Measurements from ENCODE around the gene ARID5A.

The ARID5A gene

GRCh38 chr2:96528006-96528699 lies 8.4 kb upstream of the ARID5A start:
- DNase-seq, result peak; percentile 32

GRCh38 chr2:96528700-96529375 lies 7.7 kb upstream of the ARID5A start:
- no peak for DNase-seq

DNA sequence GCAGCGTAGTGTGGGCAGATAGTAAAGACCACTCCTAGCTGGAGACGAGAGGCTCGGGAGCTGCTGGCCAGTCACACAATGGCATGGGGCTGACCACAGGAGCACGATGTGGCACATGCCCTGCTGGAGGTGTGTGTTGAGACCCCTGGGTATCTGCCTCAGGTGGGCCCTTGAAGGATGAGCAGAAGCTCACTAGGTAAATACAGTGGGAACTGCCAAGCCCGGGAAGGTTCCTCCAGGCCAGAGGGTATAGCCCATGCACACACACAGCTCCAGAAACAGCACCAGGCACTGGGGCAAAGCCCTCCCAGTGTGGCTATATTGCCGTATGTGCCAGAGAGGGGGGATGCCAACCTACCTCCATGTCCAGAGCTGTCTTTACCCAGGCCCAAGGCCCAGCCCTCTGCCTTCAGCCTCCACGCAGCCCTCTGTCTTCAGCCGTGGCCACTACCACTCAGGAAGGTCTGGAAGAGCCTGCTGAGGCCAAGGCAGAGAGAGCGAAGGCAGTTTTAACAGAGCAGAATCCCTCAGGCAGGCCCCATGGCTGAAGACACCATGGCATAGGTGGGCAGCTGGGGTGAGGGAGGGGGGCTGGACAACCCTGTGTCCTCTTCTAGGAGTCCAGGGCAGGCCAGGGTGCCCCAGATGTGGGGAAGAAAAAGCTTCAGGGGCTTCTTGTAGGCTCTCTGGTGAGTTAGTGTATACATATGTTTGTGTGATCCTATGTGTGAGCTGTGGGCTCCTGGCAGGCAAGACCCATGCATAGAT lies 7.0 kb upstream of the ARID5A start:
- DNase-seq, result no peak

DNA sequence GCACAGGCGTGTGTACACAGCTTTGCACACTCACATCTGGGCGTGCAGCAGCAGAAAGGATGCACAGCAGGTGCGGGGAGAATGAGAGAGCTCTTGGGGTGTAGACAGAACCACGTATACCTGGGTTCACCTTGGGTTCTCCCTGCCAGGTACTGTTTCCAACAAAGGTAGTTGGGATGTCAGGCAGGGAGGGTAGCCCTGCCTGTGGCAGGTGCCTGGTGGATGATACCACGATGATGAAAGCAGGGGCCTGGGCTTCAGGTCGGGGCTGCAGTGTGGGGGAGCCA lies 6.5 kb upstream of the ARID5A start:
- DNase-seq, result no peak

- DNase-seq, result no peak
Measured at GRCh38 chr2:96530474-96531357, 5.8 kb upstream of the ARID5A start.

DNA sequence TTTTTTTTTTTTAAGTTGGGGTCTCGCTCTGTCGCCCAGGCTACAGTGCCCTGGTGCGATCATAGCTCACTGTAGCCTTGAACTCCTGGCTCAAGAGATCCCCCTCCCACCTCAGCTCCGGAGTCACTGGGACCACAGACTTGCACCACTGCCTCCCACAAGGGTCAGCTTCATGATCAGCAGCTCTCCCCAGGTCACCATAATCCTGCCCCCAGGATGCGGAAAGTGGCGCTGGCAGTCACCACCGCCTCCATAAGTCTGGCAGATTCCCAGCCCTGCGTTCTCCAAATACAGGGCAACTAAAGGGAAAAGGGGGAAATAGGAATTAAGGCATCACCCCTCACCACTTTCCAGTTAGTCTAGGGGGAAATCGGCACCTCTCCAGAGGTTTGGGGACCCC lies 5.2 kb upstream of the ARID5A start:
- DNase-seq, result no peak

DNA sequence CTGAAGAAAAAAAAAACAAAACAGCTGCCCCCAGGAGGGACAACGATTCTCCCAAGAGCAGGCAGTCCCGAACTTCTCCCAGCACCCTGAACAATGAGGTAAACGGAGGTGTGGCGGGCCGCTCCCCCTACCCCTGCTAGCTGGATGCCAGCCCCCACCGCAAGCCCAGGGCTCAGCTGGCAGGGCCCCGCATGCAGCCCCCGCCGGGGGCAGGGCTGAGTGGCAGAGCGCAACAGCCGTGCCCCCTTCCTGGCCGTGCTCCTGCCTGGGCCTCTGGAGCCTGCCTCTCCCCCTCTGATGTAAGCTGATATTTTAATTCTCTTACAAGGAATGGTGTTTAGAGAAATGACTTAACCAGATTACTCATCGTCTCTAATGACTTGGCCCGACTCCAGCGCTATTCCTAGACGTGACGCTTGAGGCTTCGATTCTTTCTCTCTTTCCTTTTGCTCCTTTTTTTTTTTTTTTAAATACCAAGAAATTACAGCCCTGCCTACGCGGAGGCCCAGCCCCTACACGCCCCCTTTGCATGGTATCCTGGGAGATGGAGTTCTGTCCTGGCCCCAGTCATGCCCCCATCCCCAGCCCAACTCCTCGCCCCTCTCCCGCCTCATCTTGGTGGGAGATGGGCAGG lies 4.6 kb upstream of the ARID5A start:
- peak; percentile 85 for DNase-seq

- no peak for DNase-seq
Measured at GRCh38 chr2:96532641-96533291, 3.8 kb upstream of the ARID5A start.

DNA sequence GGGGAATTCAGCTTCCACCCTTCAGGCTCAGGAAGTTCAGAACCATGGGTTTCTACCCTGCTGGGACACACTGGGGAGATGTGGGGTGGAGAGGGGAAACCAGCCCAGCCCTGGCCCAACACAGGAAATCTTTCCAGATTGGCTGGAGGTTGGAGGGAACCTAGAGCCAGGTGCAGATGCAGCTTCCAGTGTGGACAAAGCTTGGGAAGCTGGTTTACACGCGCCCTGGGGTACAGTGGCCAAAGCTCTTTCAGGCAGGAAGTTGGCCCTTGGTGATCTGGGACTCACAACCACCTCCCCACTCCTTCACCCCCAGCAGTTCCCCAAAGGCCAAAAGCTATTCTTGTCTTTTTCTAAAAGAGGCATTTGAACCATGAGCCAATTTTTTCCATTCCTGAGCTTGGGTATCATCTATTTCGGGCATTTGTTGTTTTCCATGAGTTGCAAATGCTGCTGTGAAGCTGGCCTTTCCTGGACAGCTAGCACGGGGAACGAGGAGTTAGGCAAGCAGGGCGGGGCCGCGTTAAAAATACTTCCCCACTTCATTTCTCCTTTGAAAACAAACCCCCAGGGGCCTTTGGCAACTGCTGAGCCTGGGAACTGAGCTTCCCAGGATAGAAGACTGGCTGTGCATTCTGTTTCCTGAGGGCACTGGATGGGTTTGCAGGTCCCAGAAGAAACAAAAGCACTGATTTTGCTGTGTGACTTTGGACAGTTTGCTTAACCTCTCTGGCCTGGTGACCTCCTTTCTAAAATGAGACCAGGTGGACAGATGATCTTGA lies 3.1 kb upstream of the ARID5A start:
- DNase-seq, result no peak

DNA sequence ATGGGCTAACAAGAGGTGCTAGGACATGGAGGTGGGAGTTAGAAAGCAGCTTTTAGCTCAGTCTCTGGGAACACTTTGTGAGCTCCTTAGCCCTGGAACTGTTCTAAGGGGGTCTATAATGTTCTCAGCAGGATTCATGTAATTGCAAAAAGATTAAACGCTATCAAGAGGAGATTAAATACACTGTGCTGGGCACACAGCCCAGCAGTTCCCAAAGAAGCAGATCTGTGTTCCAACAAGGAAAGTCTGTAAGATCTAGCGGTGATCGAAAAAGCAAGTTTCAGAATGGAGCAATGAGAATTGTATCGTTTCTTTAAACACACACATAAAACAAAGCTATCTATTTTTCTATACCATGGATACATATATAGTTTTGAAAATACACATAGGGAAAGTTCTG lies 2.4 kb upstream of the ARID5A start:
- DNase-seq, result no peak

DNA sequence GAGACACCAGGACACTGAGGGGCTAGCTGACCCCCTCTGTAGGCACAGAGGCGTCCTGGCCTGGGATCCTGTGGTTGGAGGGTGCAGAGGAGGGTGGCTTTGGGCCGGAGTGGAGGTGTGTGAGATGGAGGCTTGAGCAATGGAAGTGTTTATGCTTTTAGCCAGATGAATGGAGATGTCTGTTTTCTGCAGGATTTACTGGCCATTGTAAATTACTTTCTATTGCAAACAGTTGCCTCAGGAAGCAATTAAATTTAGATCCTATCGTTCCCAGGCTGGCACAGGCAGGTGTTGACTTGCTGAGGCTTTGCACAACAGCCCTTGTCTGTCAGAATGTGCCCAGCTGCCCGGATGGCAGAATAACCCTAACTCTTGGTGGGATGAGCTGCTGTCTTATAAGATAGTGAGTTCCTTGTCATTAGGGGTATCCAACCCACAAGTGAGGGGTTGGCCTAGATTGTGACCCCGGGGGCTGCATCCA lies 1.8 kb upstream of the ARID5A start:
- no peak for DNase-seq

- no peak for DNase-seq
Measured at GRCh38 chr2:96535331-96535730, 1.2 kb upstream of the ARID5A start.

GRCh38 chr2:96537066-96537733 lies 648 bp downstream of the ARID5A start:
- DNase-seq, result peak; percentile 93

- peak; percentile 73 for DNase-seq
Measured at GRCh38 chr2:96537734-96538486, 1.4 kb downstream of the ARID5A start.

DNA sequence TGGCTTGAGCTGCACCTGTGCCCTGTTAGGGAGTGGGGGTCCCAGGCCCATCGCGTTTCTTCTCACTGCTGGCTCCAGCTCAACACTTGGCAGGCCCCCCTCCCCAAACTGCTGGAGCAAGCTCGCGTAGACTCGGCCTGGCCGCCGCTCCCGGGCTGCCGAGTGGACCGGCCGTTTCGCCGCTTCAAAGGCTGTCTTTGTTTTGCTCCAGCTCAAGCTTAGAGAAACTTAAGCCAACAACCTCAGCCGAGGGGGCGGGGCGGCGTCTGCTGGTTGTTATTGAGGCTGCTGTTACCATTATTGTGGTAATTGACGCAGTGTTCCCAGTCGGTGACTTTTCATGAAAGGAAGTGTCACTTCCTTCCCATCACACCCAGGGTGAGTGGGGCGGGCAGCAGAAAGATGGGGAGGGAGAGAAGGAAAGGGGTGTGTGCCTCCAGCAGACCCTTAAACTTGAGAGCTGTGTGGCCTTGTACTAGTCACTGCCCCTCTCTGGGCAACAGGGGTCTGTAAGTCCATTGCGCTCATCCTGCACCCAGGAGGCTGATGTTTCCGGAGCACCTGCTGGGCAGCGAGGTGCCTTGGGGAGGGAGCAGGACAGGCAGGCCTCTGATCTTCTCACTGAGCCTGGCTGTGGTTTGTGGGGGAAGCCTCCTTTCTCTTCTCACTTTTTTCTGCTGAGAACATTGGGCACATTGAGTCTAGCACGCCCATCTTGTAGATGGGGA lies 2.1 kb downstream of the ARID5A start:
- peak; percentile 95 for DNase-seq

DNA sequence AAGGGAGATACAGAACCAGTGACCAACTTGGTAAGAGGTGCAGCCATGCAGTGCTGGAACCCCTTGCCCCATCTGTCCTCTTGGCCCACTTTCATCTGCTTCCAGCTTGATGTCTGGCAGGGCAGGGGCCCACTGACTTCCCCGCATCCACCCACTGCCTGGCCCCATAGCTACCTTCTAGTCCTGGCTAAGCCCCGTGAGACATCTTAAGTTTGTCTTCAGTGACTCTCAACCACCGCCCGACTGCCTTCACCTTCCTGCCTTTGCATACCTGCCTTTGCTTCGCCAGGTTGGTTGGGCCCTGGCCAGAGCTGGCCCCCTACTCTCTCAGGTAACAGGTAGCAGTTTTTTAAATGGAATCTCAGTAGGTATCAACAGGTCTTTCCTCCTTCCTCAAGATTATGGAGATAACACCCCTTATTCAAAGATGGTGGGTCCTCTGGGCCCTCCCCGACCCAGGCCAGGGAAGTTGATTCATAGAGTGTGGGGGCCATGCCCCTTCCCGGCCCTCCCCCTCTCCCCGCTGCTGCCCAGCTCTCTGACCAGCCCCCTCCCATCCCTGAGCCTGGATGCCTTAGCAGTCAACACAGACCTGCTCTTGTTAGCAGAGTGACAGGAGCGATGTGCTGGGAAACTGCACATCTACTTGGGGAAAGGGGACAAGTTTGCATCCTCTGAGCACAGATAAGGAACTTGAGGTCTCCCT lies 2.8 kb downstream of the ARID5A start:
- no peak for DNase-seq

DNA sequence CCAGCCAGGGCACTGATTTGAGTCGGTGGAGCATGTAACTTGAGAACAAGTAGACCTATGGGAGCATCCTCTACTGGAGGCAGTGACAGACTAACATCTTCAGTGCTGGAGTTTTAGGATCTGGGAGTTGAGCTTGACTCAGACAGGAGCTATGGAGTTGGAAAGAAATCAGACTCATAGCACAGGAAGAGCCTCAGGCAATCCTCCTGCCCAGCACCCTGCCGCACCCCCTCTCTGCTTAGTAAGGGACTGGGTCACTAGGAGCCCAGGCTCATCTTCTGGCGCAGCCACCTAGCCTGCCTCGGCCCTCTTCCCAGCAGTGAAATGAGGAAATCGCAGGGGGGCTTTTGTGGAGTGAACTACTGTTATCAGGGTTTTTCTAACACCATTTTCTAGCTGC lies 3.6 kb downstream of the ARID5A start:
- no peak for DNase-seq

DNA sequence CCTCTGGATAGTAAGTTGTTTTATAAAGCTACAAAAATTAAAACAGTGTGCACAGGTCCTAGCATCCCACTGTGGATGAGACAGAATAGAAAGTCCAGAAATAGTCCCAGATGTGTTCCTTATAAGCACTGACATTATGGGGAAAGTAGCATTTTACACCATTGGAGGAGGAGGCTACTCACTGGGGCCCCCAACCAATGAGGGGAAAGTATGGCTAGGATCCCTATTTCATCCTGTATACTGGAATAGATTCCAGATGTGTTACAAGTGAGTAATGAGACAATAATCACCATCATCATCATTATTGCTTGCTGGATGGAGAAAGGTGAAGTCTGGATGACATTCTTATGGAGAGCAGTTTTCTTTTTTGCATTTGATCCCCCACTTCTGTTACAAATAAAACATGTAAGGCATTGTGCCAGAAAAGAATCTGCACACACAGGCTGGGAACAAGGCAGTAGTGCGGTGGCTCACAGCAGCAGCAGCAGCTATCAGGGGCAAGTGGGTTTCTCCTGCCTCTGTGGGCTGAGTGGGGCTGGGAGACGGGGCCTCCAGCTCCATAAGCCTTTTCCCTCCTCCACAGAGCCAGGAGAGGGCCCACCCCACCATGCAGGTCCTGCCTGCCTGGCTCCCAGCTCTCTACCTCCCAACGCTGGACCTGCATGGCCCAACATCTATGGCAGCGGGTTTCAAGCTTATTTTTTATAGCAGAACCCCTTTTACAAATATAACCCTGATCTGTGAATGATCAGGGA lies 5.0 kb downstream of the ARID5A start:
- DNase-seq, result no peak

Data from central memory CD4-positive, alpha-beta T cell (primary cell).